GM12801 (cell line): ENCODE results near the gene COQ8B.

ENCODE experiments used
- CTCF ChIP-seq: IDR thresholded peaks from one replicate; pipeline ENCODE4 v1.5.1; 2011; ENCODE audit warnings: control low read depth; ENCODE audit not compliant: insufficient read length; ENCODE audit errors: extremely low read depth

COQ8B gene

GRCh38 chr19:40646743-40647254, 69.9 kb downstream of the COQ8B start:
- no peak for TF ChIP-seq CTCF

DNA sequence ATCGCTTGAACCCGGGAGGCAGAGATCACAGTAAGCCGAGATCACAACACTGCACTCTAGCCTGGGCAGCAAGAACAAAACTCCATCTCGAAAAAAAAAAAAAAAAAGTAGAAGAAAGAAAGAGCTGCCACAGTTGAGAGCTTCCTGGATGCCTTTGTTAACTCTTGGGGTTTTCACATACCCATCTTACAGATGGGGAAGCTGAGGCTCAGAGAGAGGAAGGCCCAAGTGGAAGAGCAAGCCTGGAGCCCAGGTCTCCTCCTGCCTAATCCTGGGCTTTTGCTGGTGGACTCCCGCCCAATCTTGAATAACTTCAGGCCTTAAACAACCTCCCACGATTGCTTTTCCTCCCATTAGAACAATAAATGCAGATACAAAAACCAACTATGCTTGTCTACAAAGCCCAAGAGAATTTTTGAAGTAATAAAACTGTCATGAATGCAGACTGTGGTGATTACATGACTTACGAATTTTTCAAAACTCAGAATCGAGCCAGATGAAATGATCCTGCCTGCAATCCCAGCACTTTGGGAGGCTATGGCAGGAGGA, 73.9 kb downstream of the COQ8B start:
- no peak for TF ChIP-seq CTCF

GRCh38 chr19:40642051-40642706, 74.5 kb downstream of the COQ8B start:
- no peak for TF ChIP-seq CTCF
